ENCODE data around the gene DTYMK.

Gene DTYMK

DNA sequence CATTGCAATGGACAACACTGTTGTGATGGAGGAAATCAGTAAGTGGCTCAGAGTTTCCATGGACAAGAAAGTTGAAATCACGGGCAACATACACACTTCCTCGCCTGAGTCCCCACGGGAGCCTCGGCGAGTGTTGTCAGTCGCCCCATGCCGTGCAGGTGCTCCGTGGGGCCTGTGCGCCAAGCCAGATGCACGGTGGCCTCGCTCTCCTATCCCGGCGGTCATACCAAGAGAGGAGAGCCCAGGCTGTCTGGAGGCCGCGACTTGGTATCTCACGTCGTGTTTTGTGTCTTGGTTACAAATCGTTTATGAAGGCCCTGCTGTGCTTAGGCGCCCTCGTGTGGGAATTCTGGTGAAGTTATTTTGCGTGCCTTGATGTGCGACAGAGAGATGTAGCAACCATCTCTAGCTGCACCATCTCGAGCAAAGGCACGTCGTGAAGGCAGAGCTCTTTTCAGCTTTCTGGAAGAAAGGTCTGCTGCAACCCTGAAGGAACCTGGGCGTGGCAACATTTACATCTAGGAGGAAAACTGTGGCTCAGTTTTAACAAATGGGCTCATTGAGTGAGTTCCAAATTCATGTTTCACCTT is 27.4 kb downstream of the DTYMK start:
- Histone ChIP-seq H3K36me3 (ENCODE audit: insufficient read depth, low read length) (peaks cover 53% of the 10 kb centered on the region), H3K4me3 (ENCODE audit: low read length) (no peak overlapping the region), H3K9me3 (ENCODE audit: low read length) (no peaks in the 10 kb centered on the region)

DNA sequence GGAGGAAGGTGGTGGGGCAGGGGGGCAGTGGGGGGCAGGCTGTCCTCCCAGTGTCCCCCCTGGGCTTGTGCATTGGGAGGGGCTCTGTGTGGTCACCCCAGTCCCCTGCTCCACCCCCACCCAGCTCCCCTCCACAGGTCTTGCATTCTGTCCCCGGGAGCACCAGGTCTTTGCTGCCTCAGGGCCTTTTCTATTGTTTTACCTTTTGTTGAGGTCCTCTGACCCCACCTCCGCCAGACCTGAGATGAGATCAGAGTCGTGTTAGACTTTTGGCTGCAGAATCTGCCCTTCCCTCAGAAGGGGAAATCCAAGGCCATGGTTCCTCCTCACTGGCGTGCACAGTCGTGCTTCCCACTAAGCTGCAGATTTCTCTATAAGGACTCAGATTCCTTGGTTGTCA is 28.3 kb downstream of the DTYMK start:
- Histone ChIP-seq H3K9me3 (ENCODE audit: low read length) (no peaks in the 10 kb centered on the region), H3K4me1 (ENCODE audit: insufficient read depth, low read length) (no peaks in the 10 kb centered on the region), H3K4me3 (ENCODE audit: low read length) (no peak overlapping the region), H3K27me3 (ENCODE audit: insufficient read depth, low read length) (no peaks in the 10 kb centered on the region), H2AFZ (ENCODE audit: low read depth, low read length) (no peak overlapping the region), H3K36me3 (ENCODE audit: insufficient read depth, low read length) (peaks cover 55% of the 10 kb centered on the region)

More for the DNA sequence above, 27.4 kb downstream of the DTYMK start:
- Histone ChIP-seq H3K27me3 (ENCODE audit: insufficient read depth, low read length) (no peaks in the 10 kb centered on the region), H2AFZ (ENCODE audit: low read depth, low read length) (no peak overlapping the region), H3K4me1 (ENCODE audit: insufficient read depth, low read length) (no peaks in the 10 kb centered on the region)

DNA sequence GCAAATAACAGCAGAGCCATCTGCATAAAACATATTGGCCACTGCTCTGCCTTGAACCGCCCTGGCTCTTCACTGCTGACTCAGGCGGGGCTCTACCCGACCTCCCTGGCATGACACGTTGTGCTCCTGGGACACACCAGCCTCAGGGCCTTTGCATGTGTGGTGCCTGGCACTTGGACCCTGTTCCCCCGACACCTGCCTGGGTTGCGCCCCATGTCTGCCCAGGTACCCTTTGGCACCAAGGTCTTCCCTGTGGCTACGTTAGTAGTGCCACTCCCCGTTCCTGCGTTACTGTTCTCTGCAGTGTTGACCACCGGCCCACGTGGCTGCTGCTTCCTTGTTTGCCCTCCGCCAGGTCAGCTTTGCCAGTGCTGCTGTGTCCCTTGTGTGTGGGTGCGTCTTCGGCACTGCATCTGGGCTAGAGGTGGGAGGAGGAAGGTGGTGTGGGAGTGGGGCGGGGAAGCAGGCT is 28.8 kb downstream of the DTYMK start:
- Histone ChIP-seq H3K9me3 (ENCODE audit: low read length) (no peaks in the 10 kb centered on the region), H3K36me3 (ENCODE audit: insufficient read depth, low read length) (peaks cover 60% of the 10 kb centered on the region), H3K4me1 (ENCODE audit: insufficient read depth, low read length) (no peaks in the 10 kb centered on the region)

DNA sequence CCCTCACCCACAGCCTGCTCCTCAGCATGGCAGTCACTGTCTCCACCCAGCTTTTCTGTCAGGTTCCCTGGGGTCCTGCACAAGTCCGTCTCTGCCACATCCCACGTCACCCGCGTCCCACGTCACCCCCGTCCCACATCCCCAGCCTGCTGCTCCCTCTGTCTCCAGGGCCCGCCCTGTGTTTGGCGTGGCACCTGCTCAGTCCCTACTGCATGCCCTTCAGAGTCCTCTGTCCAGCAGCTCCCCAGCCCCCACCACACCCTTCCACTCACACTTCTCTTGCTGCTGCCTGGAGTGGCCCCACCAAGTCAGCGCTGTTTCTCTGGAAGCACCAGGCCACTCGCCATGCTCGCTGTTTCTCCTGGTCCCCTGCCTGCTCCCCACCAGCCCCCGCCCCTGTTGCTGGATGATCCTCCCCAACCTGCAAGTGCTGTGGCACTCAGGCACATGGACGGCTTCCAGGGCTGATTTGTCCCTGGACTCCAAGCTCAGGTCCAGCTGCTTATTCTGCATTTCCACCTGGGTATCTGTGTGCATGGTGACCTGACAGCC is 30.3 kb downstream of the DTYMK start:
- Histone ChIP-seq H3K36me3 (ENCODE audit: insufficient read depth, low read length) (peaks cover 67% of the 10 kb centered on the region), H3K27me3 (ENCODE audit: insufficient read depth, low read length) (no peaks in the 10 kb centered on the region), H3K4me1 (ENCODE audit: insufficient read depth, low read length) (no peaks in the 10 kb centered on the region)

More for the DNA sequence above, 28.8 kb downstream of the DTYMK start:
- H3K27me3 ChIP-seq (ENCODE audit: insufficient read depth, low read length) = no peaks in the 10 kb centered on the region
- H3K4me3 ChIP-seq (ENCODE audit: low read length) = no peak overlapping the region
- no peak overlapping the region for H2AFZ ChIP-seq (ENCODE audit: low read depth, low read length)

DNA sequence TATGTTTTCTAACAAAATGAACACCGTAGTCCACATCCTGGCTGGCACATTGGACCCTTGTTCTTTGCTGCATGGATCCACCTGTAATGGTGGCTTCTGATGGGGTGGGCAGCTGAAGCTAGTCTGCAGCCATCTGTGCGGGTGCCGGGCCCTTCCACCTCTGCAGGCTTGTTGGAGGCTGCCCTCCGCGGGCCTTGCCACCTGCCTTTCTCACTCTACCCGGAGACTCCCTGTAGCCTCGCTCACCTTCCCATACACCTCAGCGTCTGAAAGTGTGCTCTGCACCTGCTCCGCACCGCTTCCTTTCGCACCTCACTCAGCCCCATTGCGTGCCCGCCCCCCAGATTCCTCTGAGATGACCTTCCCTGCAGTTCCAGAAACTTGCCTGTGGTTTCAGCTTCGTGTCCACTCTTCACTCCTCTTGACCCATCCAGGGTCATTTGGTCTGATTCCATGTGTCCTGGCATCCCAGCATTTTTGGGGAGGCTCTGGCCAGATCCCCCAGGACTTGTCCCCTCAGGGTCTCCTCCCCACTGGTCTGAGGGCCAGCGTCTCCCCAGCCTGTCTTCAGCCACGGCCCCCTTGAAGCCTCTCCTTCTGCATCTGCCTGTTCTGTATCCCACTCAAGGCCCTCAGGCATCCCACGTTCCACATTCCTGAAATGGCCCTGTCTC is 31.0 kb downstream of the DTYMK start:
- Histone ChIP-seq H3K9me3 (ENCODE audit: low read length) (no peaks in the 10 kb centered on the region), H3K27me3 (ENCODE audit: insufficient read depth, low read length) (no peaks in the 10 kb centered on the region), H3K4me1 (ENCODE audit: insufficient read depth, low read length) (no peaks in the 10 kb centered on the region), H3K36me3 (ENCODE audit: insufficient read depth, low read length) (peaks cover 67% of the 10 kb centered on the region), H3K4me3 (ENCODE audit: low read length) (no peak overlapping the region), H2AFZ (ENCODE audit: low read depth, low read length) (no peak overlapping the region)

More for the DNA sequence above, 30.3 kb downstream of the DTYMK start:
- H3K9me3 ChIP-seq (ENCODE audit: low read length) = no peaks in the 10 kb centered on the region
- H3K4me3 ChIP-seq (ENCODE audit: low read length) = no peak overlapping the region
- H2AFZ ChIP-seq (ENCODE audit: low read depth, low read length) = no peak overlapping the region

DNA sequence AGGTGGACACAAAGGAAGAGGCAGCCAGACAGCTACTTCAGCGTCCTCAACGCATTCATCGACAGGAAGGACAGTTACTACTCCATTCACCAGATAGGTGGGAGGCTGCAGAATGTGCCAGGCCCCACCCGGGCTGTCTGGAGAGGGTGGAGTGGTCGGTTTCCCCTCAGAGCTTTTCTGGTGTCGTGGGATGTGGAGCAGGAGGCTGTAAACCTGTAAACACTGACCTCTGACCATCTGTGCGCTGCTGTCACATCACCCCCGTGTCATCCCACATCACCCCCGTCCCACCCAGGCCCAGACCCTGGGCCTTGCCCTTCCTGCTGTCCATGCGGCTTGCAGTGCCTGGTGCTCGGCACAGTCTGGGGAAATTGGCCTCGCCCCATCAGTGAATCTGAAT is 32.1 kb downstream of the DTYMK start:
- peaks cover 67% of the 10 kb centered on the region for H3K36me3 ChIP-seq (ENCODE audit: insufficient read depth, low read length)
- no peaks in the 10 kb centered on the region for H3K4me1 ChIP-seq (ENCODE audit: insufficient read depth, low read length)
- no peak overlapping the region for H2AFZ ChIP-seq (ENCODE audit: low read depth, low read length)
- H3K27me3 ChIP-seq (ENCODE audit: insufficient read depth, low read length) = no peaks in the 10 kb centered on the region
- no peaks in the 10 kb centered on the region for H3K9me3 ChIP-seq (ENCODE audit: low read length)
- H3K4me3 ChIP-seq (ENCODE audit: low read length) = no peak overlapping the region

DNA sequence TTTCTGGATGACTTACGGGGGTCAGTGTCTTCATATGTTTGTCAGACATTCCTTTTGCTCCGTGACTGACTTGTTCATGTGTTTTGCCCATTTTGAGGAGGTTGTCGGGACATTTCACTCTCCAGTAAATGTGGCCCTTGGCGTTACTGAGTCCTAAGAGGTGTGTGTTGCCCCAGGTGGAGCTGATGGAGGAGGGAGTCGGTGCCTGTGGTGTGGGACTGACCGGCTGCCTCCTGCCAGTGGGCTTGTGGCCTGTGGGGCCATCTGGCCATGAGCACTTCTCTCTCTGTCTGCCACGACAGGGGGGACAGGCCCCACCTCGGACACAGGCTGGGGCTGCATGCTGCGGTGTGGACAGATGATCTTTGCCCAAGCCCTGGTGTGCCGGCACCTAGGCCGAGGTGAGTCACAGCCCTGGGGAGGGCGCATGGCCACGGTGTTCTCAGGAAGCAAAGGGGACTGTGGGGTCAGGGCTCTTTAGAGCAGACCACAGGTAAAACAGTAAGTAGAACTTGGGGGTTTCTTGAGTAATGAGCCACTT is 33.3 kb downstream of the DTYMK start:
- Histone ChIP-seq H3K4me3 (ENCODE audit: low read length) (no peak overlapping the region), H3K27me3 (ENCODE audit: insufficient read depth, low read length) (no peaks in the 10 kb centered on the region), H3K9me3 (ENCODE audit: low read length) (no peaks in the 10 kb centered on the region), H2AFZ (ENCODE audit: low read depth, low read length) (no peak overlapping the region), H3K36me3 (ENCODE audit: insufficient read depth, low read length) (peaks cover 63% of the 10 kb centered on the region), H3K4me1 (ENCODE audit: insufficient read depth, low read length) (peaks cover 6% of the 10 kb centered on the region)

DNA sequence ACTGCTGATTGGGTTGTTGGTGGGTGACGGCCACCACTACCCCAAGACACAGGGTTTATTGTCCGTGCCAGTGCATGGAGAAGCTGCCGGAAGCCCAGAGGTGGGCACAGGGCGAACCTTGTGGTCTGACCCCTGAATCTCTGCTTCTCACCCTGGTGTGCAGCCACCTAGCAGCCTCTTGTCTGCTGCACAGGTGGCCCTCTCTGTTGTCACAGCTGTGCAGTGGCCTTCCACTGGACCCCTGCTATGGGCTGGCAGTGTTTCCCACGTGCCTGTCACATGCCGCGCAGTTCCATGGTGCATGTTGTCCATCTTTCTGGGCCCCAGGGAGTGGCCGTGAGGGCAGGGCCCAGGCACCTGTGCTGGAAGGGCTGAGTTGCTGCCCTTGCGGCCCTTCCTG is 33.9 kb downstream of the DTYMK start:
- H2AFZ ChIP-seq (ENCODE audit: low read depth, low read length) = no peak overlapping the region
- H3K9me3 ChIP-seq (ENCODE audit: low read length) = no peaks in the 10 kb centered on the region
- peaks cover 8% of the 10 kb centered on the region for H3K4me1 ChIP-seq (ENCODE audit: insufficient read depth, low read length)
- H3K4me3 ChIP-seq (ENCODE audit: low read length) = no peak overlapping the region
- H3K27me3 ChIP-seq (ENCODE audit: insufficient read depth, low read length) = no peaks in the 10 kb centered on the region
- H3K36me3 ChIP-seq (ENCODE audit: insufficient read depth, low read length) = peaks cover 60% of the 10 kb centered on the region

DNA sequence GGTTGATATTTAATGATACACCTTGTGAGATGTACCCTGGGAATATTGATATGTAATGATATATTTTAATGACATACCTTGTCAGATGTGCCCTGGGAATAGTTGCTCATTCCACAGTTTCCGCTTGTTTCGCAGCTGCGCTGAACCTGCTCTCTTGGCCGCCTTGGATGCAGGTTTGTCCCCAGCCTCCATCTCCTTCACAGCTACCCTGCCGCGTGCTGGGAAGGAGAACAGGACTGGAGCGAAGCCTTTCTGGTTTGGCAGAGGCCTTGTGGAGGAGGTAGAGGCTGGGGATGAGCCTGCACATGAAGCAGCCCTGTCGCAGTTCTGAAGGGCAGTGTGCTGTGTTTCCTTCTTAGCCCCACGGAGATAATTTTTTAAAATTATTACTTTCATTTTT is 34.5 kb downstream of the DTYMK start:
- H3K36me3 ChIP-seq (ENCODE audit: insufficient read depth, low read length) = peaks cover 58% of the 10 kb centered on the region
- H3K4me1 ChIP-seq (ENCODE audit: insufficient read depth, low read length) = peaks cover 8% of the 10 kb centered on the region
- H3K9me3 ChIP-seq (ENCODE audit: low read length) = no peaks in the 10 kb centered on the region
- H3K4me3 ChIP-seq (ENCODE audit: low read length) = no peak overlapping the region
- no peaks in the 10 kb centered on the region for H3K27me3 ChIP-seq (ENCODE audit: insufficient read depth, low read length)
- H2AFZ ChIP-seq (ENCODE audit: low read depth, low read length) = no peak overlapping the region

DNA sequence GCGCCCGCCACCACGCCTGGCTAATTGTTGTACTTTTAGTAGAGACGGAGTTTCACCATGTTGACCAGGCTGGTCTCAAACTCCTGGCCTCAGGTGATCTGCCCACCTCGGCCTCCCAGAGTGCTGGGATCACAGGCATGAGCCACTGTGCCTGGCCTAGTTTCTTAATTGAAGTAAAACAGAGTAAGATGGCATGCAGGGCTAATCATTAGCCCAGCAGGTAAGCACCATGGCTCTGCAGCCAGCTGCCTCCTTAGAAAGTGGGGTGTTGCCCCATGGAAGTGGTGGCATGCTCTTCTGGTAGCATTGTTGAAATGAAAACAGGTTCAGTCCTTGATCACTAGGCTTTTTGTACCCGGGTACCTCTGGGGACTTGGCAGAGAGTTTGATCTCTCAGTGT is 36.7 kb downstream of the DTYMK start:
- Histone ChIP-seq H3K27me3 (ENCODE audit: insufficient read depth, low read length) (no peaks in the 10 kb centered on the region), H3K4me3 (ENCODE audit: low read length) (no peak overlapping the region), H2AFZ (ENCODE audit: low read depth, low read length) (no peak overlapping the region), H3K4me1 (ENCODE audit: insufficient read depth, low read length) (peaks cover 8% of the 10 kb centered on the region), H3K9me3 (ENCODE audit: low read length) (peaks cover 4% of the 10 kb centered on the region), H3K36me3 (ENCODE audit: insufficient read depth, low read length) (peaks cover 46% of the 10 kb centered on the region)

DNA sequence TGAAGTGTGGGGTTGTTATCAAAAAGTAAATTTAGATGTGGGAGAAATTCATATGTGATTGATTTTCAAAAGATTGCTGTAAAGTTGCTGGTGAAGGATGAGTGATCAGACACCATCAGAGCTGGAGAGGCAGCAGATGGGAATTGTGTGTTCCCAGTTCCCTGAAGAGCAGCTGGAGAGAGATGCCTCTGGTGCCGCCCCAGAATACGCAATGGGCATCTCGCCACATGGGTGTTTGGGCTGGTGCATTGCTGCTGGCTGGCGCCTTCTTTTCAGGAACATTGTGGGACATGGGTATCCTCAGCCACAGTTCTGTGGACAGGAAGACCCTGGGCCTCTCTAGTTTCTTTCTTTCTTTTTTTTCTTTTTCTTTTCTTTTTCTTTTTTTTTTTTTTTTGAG is 37.2 kb downstream of the DTYMK start:
- Histone ChIP-seq H3K4me3 (ENCODE audit: low read length) (no peak overlapping the region), H2AFZ (ENCODE audit: low read depth, low read length) (no peak overlapping the region), H3K9me3 (ENCODE audit: low read length) (peaks cover 4% of the 10 kb centered on the region), H3K27me3 (ENCODE audit: insufficient read depth, low read length) (no peaks in the 10 kb centered on the region), H3K4me1 (ENCODE audit: insufficient read depth, low read length) (peaks cover 8% of the 10 kb centered on the region), H3K36me3 (ENCODE audit: insufficient read depth, low read length) (peaks cover 41% of the 10 kb centered on the region)

DNA sequence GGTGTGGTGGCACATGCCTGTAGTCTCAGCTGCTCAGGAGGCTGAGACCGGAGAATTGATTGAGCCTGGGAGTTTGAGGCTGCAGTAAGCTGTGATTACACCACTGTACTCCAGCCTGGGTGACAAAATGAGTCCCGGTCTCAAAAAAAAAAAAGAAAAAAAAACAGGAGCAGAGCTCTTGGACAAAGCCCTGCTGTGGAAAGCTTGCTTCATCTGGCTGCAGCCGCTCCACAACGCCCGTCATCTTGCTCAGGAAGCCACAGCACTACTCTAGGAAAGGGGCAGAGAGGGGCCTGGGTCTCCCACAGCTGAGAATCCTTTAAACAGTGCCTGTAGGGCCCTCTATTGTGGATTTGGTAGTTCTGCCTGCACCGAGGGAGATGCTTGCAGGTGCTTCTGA is 38.2 kb downstream of the DTYMK start:
- H3K9me3 ChIP-seq (ENCODE audit: low read length) = peaks cover 4% of the 10 kb centered on the region
- peaks cover 42% of the 10 kb centered on the region for H3K36me3 ChIP-seq (ENCODE audit: insufficient read depth, low read length)
- H2AFZ ChIP-seq (ENCODE audit: low read depth, low read length) = no peak overlapping the region
- H3K27me3 ChIP-seq (ENCODE audit: insufficient read depth, low read length) = no peaks in the 10 kb centered on the region
- H3K4me1 ChIP-seq (ENCODE audit: insufficient read depth, low read length) = peaks cover 8% of the 10 kb centered on the region
- H3K4me3 ChIP-seq (ENCODE audit: low read length) = no peak overlapping the region

DNA sequence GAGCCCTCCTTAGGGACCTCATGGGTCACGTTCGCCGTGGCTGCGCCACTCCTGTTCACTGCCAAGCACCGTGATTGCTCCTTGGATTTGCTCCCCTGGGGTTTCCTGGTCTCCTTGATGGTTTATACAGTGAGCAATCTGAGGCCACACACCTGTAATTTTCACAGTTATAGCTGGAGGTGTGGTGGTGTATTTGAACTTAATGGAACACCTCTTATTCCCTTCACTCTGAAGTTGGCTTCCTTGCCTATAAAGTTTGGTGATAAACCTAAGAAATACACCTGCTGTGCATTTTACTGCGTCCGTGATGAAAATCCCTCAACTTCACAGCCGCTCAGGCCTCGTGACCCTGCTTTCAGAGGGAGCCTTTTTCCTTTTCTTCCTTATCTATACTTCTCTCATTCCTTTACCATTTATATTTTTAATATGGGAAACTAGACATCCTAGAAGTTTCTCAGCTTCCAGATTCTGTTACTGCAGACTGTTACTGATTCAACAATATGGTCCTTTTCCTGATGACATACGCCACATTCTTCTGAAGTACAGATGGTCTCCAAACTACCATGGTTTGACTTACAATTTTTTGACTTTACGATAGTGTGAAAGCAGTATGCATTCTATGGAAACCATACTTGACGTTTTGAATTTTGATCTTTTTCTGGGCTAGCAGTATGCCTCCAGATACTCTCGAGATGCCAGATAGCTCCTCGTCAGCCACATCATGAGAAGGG is 40.5 kb downstream of the DTYMK start:
- Histone ChIP-seq H3K4me1 (ENCODE audit: insufficient read depth, low read length) (peaks cover 8% of the 10 kb centered on the region), H2AFZ (ENCODE audit: low read depth, low read length) (no peak overlapping the region), H3K36me3 (ENCODE audit: insufficient read depth, low read length) (peaks cover 18% of the 10 kb centered on the region), H3K4me3 (ENCODE audit: low read length) (no peak overlapping the region), H3K27me3 (ENCODE audit: insufficient read depth, low read length) (no peaks in the 10 kb centered on the region), H3K9me3 (ENCODE audit: low read length) (peaks cover 4% of the 10 kb centered on the region)

Measured in neuron (in vitro differentiated cells).